Fibroblast of lung (primary cell): ENCODE data around the gene GTF2H1.

Experiments
- EZH2 ChIP-seq: IDR thresholded peaks from 2 replicates; pipeline ENCODE4 v1.5.1; 2012; ENCODE audit warnings: low read length, control low read depth, mild to moderate bottlenecking; ENCODE audit errors: missing control alignments
- TF ChIP-seq, protein P1 (sequence below), 2 donors: IDR thresholded peaks in 1 of 2; conservative IDR thresholded peaks in 1 of 2; 1 replicate in 1 of 2; 2 replicates in 1 of 2; pipeline ENCODE4 v1.5.1; 2011 to 2012; ENCODE audit warnings: low read length in 2 of 2, control low read depth in 1 of 2, inconsistent platforms in 1 of 2, low read depth in 1 of 2, mild to moderate bottlenecking in 1 of 2

DNA sequence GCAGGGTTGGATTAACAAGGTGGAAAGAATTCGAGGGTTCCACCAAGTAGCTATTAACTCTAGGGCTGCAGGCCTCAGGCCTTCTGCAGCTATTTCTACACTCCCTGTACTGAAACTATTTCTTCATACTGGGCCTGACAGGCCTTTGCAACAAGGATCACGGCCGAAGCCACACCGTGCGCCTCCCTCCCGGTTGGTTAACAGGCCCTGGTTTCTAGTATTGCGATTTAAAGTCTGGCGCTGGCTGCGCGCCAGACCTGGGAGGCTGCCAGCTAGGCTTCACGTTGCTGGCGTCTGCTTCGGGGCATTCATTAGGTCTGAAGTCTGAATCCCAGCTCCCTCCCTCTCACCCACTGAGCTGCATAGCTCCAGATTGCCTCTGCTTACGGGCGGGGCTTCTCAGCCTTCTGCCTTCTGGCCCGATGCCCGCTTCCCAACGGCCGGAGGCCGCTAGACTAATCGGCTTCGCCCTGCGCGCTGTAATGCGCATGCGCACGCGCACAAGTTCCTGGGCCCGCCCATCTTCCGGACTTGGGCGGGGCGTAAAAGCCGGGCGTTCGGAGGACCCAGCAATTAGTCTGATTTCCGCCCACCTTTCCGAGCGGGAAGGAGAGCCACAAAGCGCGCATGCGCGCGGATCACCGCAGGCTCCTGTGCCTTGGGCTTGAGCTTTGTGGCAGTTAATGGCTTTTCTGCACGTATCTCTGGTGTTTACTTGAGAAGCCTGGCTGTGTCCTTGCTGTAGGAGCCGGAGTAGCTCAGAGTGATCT, 73.6 kb downstream of the GTF2H1 start:
- TF ChIP-seq, protein P1, sequence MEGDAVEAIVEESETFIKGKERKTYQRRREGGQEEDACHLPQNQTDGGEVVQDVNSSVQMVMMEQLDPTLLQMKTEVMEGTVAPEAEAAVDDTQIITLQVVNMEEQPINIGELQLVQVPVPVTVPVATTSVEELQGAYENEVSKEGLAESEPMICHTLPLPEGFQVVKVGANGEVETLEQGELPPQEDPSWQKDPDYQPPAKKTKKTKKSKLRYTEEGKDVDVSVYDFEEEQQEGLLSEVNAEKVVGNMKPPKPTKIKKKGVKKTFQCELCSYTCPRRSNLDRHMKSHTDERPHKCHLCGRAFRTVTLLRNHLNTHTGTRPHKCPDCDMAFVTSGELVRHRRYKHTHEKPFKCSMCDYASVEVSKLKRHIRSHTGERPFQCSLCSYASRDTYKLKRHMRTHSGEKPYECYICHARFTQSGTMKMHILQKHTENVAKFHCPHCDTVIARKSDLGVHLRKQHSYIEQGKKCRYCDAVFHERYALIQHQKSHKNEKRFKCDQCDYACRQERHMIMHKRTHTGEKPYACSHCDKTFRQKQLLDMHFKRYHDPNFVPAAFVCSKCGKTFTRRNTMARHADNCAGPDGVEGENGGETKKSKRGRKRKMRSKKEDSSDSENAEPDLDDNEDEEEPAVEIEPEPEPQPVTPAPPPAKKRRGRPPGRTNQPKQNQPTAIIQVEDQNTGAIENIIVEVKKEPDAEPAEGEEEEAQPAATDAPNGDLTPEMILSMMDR (conservative IDR thresholded peaks at IDR 0.05 in 1 of 2, IDR thresholded peaks at IDR 0.05 in 1 of 2; ENCODE audit: low read depth in 1 of 2, low read length in 2 of 2), result no peak
- no peak for TF ChIP-seq EZH2
